Cardiac fibroblast (primary cell): ENCODE results near the gene UBE2C.

Experiments used
- DNase-seq, 2 donors: peaks; one replicate each; pipeline versions ENCODE4 v3.0.0 to v3.0.0-alpha.2; 2010; ENCODE audit warnings: low read depth in 2 of 2
- H3K4me3 ChIP-seq, 2 donors: replicated peaks in 1 of 2; 1 replicate in 1 of 2; 2 replicates in 1 of 2; pipeline ENCODE4 v1.5.1; 2011; ENCODE audit warnings: low read depth in 2 of 2, low read length in 2 of 2, mild to moderate bottlenecking in 2 of 2, moderate library complexity in 1 of 2
- TF ChIP-seq, protein P1 (sequence below): IDR thresholded peaks from one replicate; pipeline ENCODE4 v1.5.1; 2011; ENCODE audit warnings: low read depth, mild to moderate bottlenecking, low read length, inconsistent platforms

Gene UBE2C

GRCh38 chr20:45798935-45799642, 13.4 kb upstream of the UBE2C start:
- peak; percentile 66 for DNase-seq

DNA sequence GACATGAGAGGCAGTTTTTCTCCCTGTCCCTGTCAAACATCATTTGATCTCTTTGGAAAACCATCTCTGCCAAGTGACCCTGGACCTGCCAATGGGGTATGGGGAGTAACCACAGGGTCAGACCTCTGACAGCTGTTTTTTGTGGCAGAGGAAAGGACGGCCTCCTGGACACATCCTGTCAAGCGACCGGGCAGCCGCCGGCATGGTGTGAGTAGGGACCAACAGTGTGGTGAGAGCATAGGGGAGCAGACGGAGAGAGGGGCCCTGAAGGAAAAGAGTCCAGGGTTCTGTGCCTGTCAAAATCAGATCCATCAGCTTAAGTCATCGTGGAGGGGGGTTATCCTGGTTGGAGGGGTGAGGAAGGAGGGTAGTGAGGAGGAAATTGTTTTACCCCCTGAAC, 10.6 kb upstream of the UBE2C start:
- DNase-seq: no peak
- TF ChIP-seq, protein P1, sequence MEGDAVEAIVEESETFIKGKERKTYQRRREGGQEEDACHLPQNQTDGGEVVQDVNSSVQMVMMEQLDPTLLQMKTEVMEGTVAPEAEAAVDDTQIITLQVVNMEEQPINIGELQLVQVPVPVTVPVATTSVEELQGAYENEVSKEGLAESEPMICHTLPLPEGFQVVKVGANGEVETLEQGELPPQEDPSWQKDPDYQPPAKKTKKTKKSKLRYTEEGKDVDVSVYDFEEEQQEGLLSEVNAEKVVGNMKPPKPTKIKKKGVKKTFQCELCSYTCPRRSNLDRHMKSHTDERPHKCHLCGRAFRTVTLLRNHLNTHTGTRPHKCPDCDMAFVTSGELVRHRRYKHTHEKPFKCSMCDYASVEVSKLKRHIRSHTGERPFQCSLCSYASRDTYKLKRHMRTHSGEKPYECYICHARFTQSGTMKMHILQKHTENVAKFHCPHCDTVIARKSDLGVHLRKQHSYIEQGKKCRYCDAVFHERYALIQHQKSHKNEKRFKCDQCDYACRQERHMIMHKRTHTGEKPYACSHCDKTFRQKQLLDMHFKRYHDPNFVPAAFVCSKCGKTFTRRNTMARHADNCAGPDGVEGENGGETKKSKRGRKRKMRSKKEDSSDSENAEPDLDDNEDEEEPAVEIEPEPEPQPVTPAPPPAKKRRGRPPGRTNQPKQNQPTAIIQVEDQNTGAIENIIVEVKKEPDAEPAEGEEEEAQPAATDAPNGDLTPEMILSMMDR: no peak
- no peak overlapping the region for H3K4me3 ChIP-seq

More at GRCh38 chr20:45798935-45799642, 13.4 kb upstream of the UBE2C start:
- TF ChIP-seq, protein P1: peak; percentile 79
- H3K4me3 ChIP-seq: no peak overlapping the region

- no peak overlapping the region for H3K4me3 ChIP-seq
- DNase-seq: no peak
- TF ChIP-seq, protein P1: no peak
Observed at GRCh38 chr20:45810191-45810970, 2.1 kb upstream of the UBE2C start.

GRCh38 chr20:45813006-45813340, 529 bp downstream of the UBE2C start:
- TF ChIP-seq, protein P1: no peak
- H3K4me3 ChIP-seq: peak overlapping the region; percentile 78 to 87
- no peak for DNase-seq

DNA sequence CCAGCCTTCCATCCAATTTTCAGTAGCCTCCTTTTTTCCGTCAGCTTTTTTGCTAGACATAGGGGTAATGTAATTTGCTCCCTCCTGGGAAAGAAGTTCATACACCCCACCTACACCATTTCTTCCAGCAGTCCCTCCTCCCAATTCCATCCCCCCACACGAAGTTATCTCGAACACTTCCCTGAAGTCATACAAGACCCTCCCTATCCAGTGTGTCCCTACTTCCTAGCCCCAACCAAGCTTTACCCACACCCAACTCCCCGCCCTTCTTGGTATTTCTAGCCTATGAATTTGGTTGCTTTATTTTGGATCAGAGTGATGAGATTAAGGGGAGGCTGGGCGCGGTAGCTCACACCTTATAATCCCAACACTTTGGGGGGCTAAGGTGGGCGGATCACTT, 1.0 kb downstream of the UBE2C start:
- no peak for DNase-seq
- peak overlapping the region; percentile 78 to 87 for H3K4me3 ChIP-seq
- TF ChIP-seq, protein P1: no peak

DNA sequence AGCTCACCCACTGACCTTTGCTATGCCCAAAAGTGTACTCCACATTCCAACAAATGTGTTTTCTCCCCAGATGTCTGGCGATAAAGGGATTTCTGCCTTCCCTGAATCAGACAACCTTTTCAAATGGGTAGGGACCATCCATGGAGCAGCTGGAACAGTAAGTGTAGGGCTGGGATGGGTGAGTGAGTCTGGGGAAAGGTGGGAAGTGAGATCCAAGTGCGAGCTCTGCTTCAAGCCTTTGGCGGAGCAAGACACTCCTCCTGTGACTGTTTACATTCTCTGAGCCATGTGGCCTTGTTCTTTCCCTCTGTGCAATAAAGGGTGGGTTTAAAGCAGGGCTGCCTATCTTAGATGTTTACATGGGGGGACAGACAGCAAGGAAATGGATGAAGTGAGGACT, 1.9 kb downstream of the UBE2C start:
- no peak for DNase-seq
- TF ChIP-seq, protein P1: no peak
- H3K4me3 ChIP-seq: no peak overlapping the region
